ENCODE data around the gene PARN. TPM values are rescaled to one million over a fixed set of nuclear protein-coding genes. Genes with fewer than 3 reads are reported as not detected.

Gene PARN
- polyA plus RNA-seq (2013, experiment 1 of 2): 22.9 TPM
- 26.1 TPM for polyA plus RNA-seq (2013, experiment 2 of 2)

GRCh38 chr16:14629919-14630619, at the start of gene PARN:
Gene PARN, minus strand, starts transcription at chr16:14630260. Its CDS starts 135 bp downstream, at chr16:14630125.
- Histone ChIP-seq H3K4me3 (ENCODE audit: extremely low read depth, insufficient read depth, low read length, poor library complexity, severe bottlenecking) (peak within 1 kb of the TSS; percentile 78), H3K36me3 (ENCODE audit: control insufficient read depth, insufficient read depth, low read length) (peaks cover 38% of the 10 kb centered on the region), H3K9me3 (ENCODE audit: control insufficient read depth, low read length) (no peaks in the 10 kb centered on the region), H3K27ac (ENCODE audit: low read depth, low read length, severe bottlenecking) (peak within 1 kb of the TSS; percentile 93), H3K4me1 (ENCODE audit: control insufficient read depth, insufficient read depth, low read length, poor library complexity, severe bottlenecking) (peaks cover 13% of the 10 kb centered on the region)
- 2 to 4% methylated on average over 24 to 51 of the region's 51 CpGs for WGBS, 2 experiments (ENCODE audit: insufficient coverage in 2 of 2)

- H3K36me3 ChIP-seq (ENCODE audit: control insufficient read depth, insufficient read depth, low read length): no peaks in the 10 kb centered on the region
- WGBS, 2 experiments (ENCODE audit: insufficient coverage in 2 of 2): 81 to 83% methylated on average over 10 to 11 of the region's 11 CpGs
- no peaks in the 10 kb centered on the region for H3K4me1 ChIP-seq (ENCODE audit: control insufficient read depth, insufficient read depth, low read length, poor library complexity, severe bottlenecking)
- H3K4me3 ChIP-seq (ENCODE audit: extremely low read depth, insufficient read depth, low read length, poor library complexity, severe bottlenecking): no peak overlapping the region
- no peak overlapping the region for H3K27ac ChIP-seq (ENCODE audit: low read depth, low read length, severe bottlenecking)
- no peaks in the 10 kb centered on the region for H3K9me3 ChIP-seq (ENCODE audit: control insufficient read depth, low read length)
These were observed 48.9 kb upstream of the PARN start for GRCh38 chr16:14678748-14679497.

GRCh38 chr16:14677627-14678026, 47.6 kb upstream of the PARN start:
- H3K27ac ChIP-seq (ENCODE audit: low read depth, low read length, severe bottlenecking): no peak overlapping the region
- no peak overlapping the region for H3K4me3 ChIP-seq (ENCODE audit: extremely low read depth, insufficient read depth, low read length, poor library complexity, severe bottlenecking)
- no peaks in the 10 kb centered on the region for H3K9me3 ChIP-seq (ENCODE audit: control insufficient read depth, low read length)
- 81 to 100% methylated on average over 2 to 3 of the region's 5 CpGs for WGBS, 2 experiments (ENCODE audit: insufficient coverage in 2 of 2)
- H3K4me1 ChIP-seq (ENCODE audit: control insufficient read depth, insufficient read depth, low read length, poor library complexity, severe bottlenecking): no peaks in the 10 kb centered on the region
- no peaks in the 10 kb centered on the region for H3K36me3 ChIP-seq (ENCODE audit: control insufficient read depth, insufficient read depth, low read length)

- Histone ChIP-seq H3K9me3 (ENCODE audit: control insufficient read depth, low read length) (no peaks in the 10 kb centered on the region), H3K27ac (ENCODE audit: low read depth, low read length, severe bottlenecking) (no peak overlapping the region), H3K4me1 (ENCODE audit: control insufficient read depth, insufficient read depth, low read length, poor library complexity, severe bottlenecking) (no peaks in the 10 kb centered on the region), H3K36me3 (ENCODE audit: control insufficient read depth, insufficient read depth, low read length) (no peaks in the 10 kb centered on the region), H3K4me3 (ENCODE audit: extremely low read depth, insufficient read depth, low read length, poor library complexity, severe bottlenecking) (no peak overlapping the region)
- no CpG with 5 or more reads among the region's 3 CpGs for WGBS, 2 experiments (ENCODE audit: insufficient coverage in 2 of 2)
These were observed 46.6 kb upstream of the PARN start for GRCh38 chr16:14676633-14677032.

GRCh38 chr16:14672403-14672971, 42.4 kb upstream of the PARN start:
- H3K9me3 ChIP-seq (ENCODE audit: control insufficient read depth, low read length): no peaks in the 10 kb centered on the region
- 81 to 91% methylated on average over 5 of the region's 7 CpGs for WGBS, 2 experiments (ENCODE audit: insufficient coverage in 2 of 2)
- no peaks in the 10 kb centered on the region for H3K4me1 ChIP-seq (ENCODE audit: control insufficient read depth, insufficient read depth, low read length, poor library complexity, severe bottlenecking)
- no peak overlapping the region for H3K4me3 ChIP-seq (ENCODE audit: extremely low read depth, insufficient read depth, low read length, poor library complexity, severe bottlenecking)
- H3K27ac ChIP-seq (ENCODE audit: low read depth, low read length, severe bottlenecking): no peak overlapping the region
- H3K36me3 ChIP-seq (ENCODE audit: control insufficient read depth, insufficient read depth, low read length): peaks cover 23% of the 10 kb centered on the region

GRCh38 chr16:14669776-14670175, 39.7 kb upstream of the PARN start:
- Histone ChIP-seq H3K4me1 (ENCODE audit: control insufficient read depth, insufficient read depth, low read length, poor library complexity, severe bottlenecking) (no peaks in the 10 kb centered on the region), H3K4me3 (ENCODE audit: extremely low read depth, insufficient read depth, low read length, poor library complexity, severe bottlenecking) (no peak overlapping the region), H3K9me3 (ENCODE audit: control insufficient read depth, low read length) (no peaks in the 10 kb centered on the region), H3K36me3 (ENCODE audit: control insufficient read depth, insufficient read depth, low read length) (peaks cover 50% of the 10 kb centered on the region), H3K27ac (ENCODE audit: low read depth, low read length, severe bottlenecking) (no peak overlapping the region)
- 97 to 100% methylated on average over 1 to 4 of the region's 4 CpGs for WGBS, 2 experiments (ENCODE audit: insufficient coverage in 2 of 2)

GRCh38 chr16:14668556-14669223, 38.6 kb upstream of the PARN start:
- H3K4me1 ChIP-seq (ENCODE audit: control insufficient read depth, insufficient read depth, low read length, poor library complexity, severe bottlenecking): no peaks in the 10 kb centered on the region
- peaks cover 61% of the 10 kb centered on the region for H3K36me3 ChIP-seq (ENCODE audit: control insufficient read depth, insufficient read depth, low read length)
- no peaks in the 10 kb centered on the region for H3K9me3 ChIP-seq (ENCODE audit: control insufficient read depth, low read length)
- WGBS, 2 experiments (ENCODE audit: insufficient coverage in 2 of 2): 92 to 93% methylated on average over 2 of the region's 7 CpGs
- no peak overlapping the region for H3K27ac ChIP-seq (ENCODE audit: low read depth, low read length, severe bottlenecking)
- H3K4me3 ChIP-seq (ENCODE audit: extremely low read depth, insufficient read depth, low read length, poor library complexity, severe bottlenecking): no peak overlapping the region

GRCh38 chr16:14667347-14668266, 37.5 kb upstream of the PARN start:
- WGBS, 2 experiments (ENCODE audit: insufficient coverage in 2 of 2): 94 to 96% methylated on average over 11 to 14 of the region's 16 CpGs
- H3K27ac ChIP-seq (ENCODE audit: low read depth, low read length, severe bottlenecking): no peak overlapping the region
- peaks cover 72% of the 10 kb centered on the region for H3K36me3 ChIP-seq (ENCODE audit: control insufficient read depth, insufficient read depth, low read length)
- H3K4me1 ChIP-seq (ENCODE audit: control insufficient read depth, insufficient read depth, low read length, poor library complexity, severe bottlenecking): no peaks in the 10 kb centered on the region
- H3K4me3 ChIP-seq (ENCODE audit: extremely low read depth, insufficient read depth, low read length, poor library complexity, severe bottlenecking): no peak overlapping the region
- no peaks in the 10 kb centered on the region for H3K9me3 ChIP-seq (ENCODE audit: control insufficient read depth, low read length)

GRCh38 chr16:14658063-14658462, 28.0 kb upstream of the PARN start:
- 69 to 80% methylated on average over 1 to 2 of the region's 2 CpGs for WGBS, 2 experiments (ENCODE audit: insufficient coverage in 2 of 2)
- peaks cover 82% of the 10 kb centered on the region for H3K36me3 ChIP-seq (ENCODE audit: control insufficient read depth, insufficient read depth, low read length)
- no peaks in the 10 kb centered on the region for H3K9me3 ChIP-seq (ENCODE audit: control insufficient read depth, low read length)
- no peaks in the 10 kb centered on the region for H3K4me1 ChIP-seq (ENCODE audit: control insufficient read depth, insufficient read depth, low read length, poor library complexity, severe bottlenecking)
- no peak overlapping the region for H3K4me3 ChIP-seq (ENCODE audit: extremely low read depth, insufficient read depth, low read length, poor library complexity, severe bottlenecking)
- H3K27ac ChIP-seq (ENCODE audit: low read depth, low read length, severe bottlenecking): no peak overlapping the region

GRCh38 chr16:14652726-14653125, 22.7 kb upstream of the PARN start:
- 100% methylated on average over 1 of the region's 2 CpGs; no CpG with 5 or more reads in 1 of the 2 experiments for WGBS, 2 experiments (ENCODE audit: insufficient coverage in 2 of 2)
- Histone ChIP-seq H3K4me1 (ENCODE audit: control insufficient read depth, insufficient read depth, low read length, poor library complexity, severe bottlenecking) (no peaks in the 10 kb centered on the region), H3K4me3 (ENCODE audit: extremely low read depth, insufficient read depth, low read length, poor library complexity, severe bottlenecking) (no peak overlapping the region), H3K27ac (ENCODE audit: low read depth, low read length, severe bottlenecking) (no peak overlapping the region), H3K36me3 (ENCODE audit: control insufficient read depth, insufficient read depth, low read length) (peaks cover 85% of the 10 kb centered on the region), H3K9me3 (ENCODE audit: control insufficient read depth, low read length) (no peaks in the 10 kb centered on the region)

Measured in mesodermal cell (in vitro differentiated cells).